ENCODE results near the gene ARHGAP23. TPM values are rescaled to one million over a fixed set of nuclear protein-coding genes. Genes with fewer than 3 reads are reported as not detected.

Gene ARHGAP23
- total RNA-seq, 2 donors from 2014 or later, result 27.3 to 204 TPM

DNA sequence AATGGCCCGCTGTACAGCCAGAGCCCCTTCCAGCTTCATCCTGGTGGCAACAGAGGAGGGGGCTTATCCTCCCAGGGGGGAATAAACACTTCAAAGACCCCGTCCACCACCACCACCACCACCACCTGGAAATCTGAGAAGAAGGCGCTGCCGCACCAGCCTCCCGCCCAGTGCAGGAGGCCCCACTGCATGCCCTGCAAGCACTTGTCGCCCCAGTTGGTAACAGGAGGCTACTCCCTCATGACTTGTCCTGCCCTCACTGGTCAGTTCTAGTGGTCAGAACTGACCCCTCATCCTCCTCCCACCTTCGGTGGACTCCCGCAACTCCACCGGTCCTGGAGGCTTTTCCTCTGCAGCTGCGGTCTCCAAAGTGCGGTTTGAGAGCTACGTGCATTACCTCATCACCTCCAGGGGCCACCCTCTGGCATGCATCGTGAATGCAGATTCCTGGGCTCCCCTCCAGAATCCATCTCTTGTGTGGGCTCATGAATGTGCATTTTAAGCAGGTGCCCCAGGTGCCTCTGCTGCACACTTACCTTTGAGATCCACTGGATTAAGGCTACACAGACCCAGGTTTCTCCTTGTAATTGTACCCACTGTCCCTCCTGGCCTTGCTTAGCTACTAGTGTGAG, 105.7 kb downstream of the ARHGAP23 start:
- 61% methylated on average over 13 of the region's 13 CpGs for WGBS
- intact Hi-C loops (cut with DNase I), result no loop called here
- H3K27me3 ChIP-seq (replicated peaks; ENCODE audit: insufficient read depth), result peaks cover 8% of the 10 kb centered on the region
- H3K27ac ChIP-seq, result no peak overlapping the region
- no peaks in the 10 kb centered on the region for H3K36me3 ChIP-seq
- H3K9me3 ChIP-seq, result no peaks in the 10 kb centered on the region
- no peak for DNase-seq (ENCODE audit: low spot score)
- H3K4me1 ChIP-seq (replicated peaks), result no peaks in the 10 kb centered on the region
- TF ChIP-seq POLR2A (IDR thresholded peaks at IDR 0.05) (no peak), POLR2AphosphoS5 (IDR thresholded peaks at IDR 0.05) (no peak)
- TF ChIP-seq, protein P1, sequence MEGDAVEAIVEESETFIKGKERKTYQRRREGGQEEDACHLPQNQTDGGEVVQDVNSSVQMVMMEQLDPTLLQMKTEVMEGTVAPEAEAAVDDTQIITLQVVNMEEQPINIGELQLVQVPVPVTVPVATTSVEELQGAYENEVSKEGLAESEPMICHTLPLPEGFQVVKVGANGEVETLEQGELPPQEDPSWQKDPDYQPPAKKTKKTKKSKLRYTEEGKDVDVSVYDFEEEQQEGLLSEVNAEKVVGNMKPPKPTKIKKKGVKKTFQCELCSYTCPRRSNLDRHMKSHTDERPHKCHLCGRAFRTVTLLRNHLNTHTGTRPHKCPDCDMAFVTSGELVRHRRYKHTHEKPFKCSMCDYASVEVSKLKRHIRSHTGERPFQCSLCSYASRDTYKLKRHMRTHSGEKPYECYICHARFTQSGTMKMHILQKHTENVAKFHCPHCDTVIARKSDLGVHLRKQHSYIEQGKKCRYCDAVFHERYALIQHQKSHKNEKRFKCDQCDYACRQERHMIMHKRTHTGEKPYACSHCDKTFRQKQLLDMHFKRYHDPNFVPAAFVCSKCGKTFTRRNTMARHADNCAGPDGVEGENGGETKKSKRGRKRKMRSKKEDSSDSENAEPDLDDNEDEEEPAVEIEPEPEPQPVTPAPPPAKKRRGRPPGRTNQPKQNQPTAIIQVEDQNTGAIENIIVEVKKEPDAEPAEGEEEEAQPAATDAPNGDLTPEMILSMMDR (IDR thresholded peaks at IDR 0.05), result no peak
- H3K4me3 ChIP-seq, result no peak overlapping the region

DNA sequence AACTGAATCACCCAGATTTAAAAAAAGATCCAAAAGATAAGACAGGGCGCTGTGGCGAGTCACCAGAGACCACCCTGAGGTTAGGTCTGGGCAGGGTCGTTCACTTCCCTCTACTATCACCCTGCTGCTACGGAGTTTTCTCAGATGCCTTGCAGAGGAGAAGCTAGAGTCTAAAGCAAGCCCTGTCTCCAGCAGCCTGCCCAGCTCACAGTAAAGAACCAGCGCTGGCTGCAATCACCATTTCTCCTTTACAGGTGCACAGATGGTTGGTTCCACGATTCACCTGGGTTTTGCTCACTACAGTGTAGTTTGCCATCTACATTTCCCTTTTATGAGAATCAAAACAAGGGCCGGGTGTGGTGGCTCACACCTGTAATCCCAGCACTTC, 106.2 kb downstream of the ARHGAP23 start:
- Histone ChIP-seq H3K4me1 (replicated peaks) (no peaks in the 10 kb centered on the region), H3K9me3 (no peaks in the 10 kb centered on the region), H3K4me3 (no peak overlapping the region), H3K27me3 (replicated peaks; ENCODE audit: insufficient read depth) (peaks cover 8% of the 10 kb centered on the region), H3K36me3 (no peaks in the 10 kb centered on the region), H3K27ac (no peak overlapping the region)
- TF ChIP-seq POLR2A (IDR thresholded peaks at IDR 0.05), result no peak
- no peak for TF ChIP-seq POLR2AphosphoS5 (IDR thresholded peaks at IDR 0.05)
- TF ChIP-seq, protein P1 (IDR thresholded peaks at IDR 0.05), result no peak
- 66% methylated on average over 7 of the region's 7 CpGs for WGBS
- DNase-seq (ENCODE audit: low spot score), result no peak
- intact Hi-C loops (cut with DNase I), result no loop called here

DNA sequence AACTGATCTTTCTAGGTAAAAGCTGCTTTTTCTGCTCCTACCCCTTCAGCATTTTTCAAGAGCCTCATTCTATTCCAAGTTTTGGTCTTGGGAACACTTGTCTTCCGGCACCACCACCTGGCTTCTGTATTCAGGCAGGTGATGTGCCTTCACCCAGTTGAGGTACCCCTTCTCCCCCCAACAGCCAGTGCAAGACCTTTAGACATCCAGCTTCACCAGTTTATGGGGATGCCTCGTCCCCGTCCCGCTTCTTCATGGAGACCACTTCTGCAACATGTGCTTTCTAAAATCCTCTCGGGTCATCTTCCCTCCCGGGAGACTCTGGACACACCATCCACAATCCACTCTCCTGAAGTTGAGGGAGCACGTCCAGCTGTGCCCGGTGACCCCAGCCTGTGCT, 107.6 kb downstream of the ARHGAP23 start:
- H3K9me3 ChIP-seq, result no peaks in the 10 kb centered on the region
- no peak overlapping the region for H3K27ac ChIP-seq
- H3K4me3 ChIP-seq, result no peak overlapping the region
- peaks cover 8% of the 10 kb centered on the region for H3K27me3 ChIP-seq (replicated peaks; ENCODE audit: insufficient read depth)
- DNase-seq (ENCODE audit: low spot score), result no peak
- H3K4me1 ChIP-seq (replicated peaks), result no peaks in the 10 kb centered on the region
- TF ChIP-seq POLR2A (IDR thresholded peaks at IDR 0.05) (no peak), POLR2AphosphoS5 (IDR thresholded peaks at IDR 0.05) (no peak)
- TF ChIP-seq, protein P1 (IDR thresholded peaks at IDR 0.05), result no peak
- no peaks in the 10 kb centered on the region for H3K36me3 ChIP-seq
- WGBS, result 61% methylated on average over 8 of the region's 8 CpGs
- intact Hi-C loops (cut with DNase I), result no loop called here

DNA sequence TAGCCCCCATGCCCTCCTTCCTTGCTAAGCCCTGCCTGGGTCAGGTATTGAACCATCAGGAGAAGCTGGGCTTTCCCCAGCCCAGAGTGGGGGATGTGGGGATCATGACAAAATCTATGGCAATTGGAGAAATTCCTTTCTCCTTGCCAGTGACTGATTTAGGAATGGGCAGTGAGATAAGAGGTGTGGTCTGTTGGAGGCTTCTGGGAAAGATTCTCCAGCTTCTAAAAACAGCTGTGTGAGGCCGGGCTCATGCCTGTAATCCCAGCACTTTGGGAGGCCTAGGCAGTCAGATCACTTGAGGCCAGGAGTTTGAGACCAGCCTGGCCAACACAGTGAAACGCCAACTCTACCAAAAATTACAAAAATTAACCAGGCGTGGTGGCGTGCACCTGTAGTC, 108.4 kb downstream of the ARHGAP23 start:
- intact Hi-C loops (cut with DNase I), result no loop called here
- Histone ChIP-seq H3K9me3 (no peaks in the 10 kb centered on the region), H3K27me3 (replicated peaks; ENCODE audit: insufficient read depth) (peaks cover 7% of the 10 kb centered on the region), H3K36me3 (no peaks in the 10 kb centered on the region), H3K27ac (no peak overlapping the region), H3K4me3 (no peak overlapping the region), H3K4me1 (replicated peaks) (no peaks in the 10 kb centered on the region)
- no peak for TF ChIP-seq POLR2A (IDR thresholded peaks at IDR 0.05)
- TF ChIP-seq POLR2AphosphoS5 (IDR thresholded peaks at IDR 0.05), result no peak
- TF ChIP-seq, protein P1 (IDR thresholded peaks at IDR 0.05), result no peak
- DNase-seq (ENCODE audit: low spot score), result no peak
- 87% methylated on average over 4 of the region's 4 CpGs for WGBS

DNA sequence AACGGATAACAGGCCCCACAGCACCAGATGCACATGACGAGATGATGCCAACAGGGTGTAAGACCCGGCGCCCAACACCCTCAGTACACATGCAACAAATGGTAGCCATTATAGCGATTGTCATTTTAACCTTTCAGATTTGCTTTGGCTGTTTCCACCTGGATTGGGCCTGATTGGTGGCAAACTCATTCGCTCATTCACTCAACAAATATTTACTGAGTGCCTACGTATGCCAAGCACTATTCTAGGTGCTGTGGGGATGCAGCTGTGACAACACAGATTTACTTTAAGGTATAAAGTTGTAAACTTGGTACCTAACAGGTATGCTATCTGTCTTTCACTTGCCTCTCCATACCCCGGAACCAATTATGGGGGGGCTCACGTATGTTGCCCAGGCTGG, 110.6 kb downstream of the ARHGAP23 start:
- TF ChIP-seq POLR2AphosphoS5 (IDR thresholded peaks at IDR 0.05) (no peak), POLR2A (IDR thresholded peaks at IDR 0.05) (no peak)
- TF ChIP-seq, protein P1 (IDR thresholded peaks at IDR 0.05), result no peak
- Histone ChIP-seq H3K4me1 (replicated peaks) (no peaks in the 10 kb centered on the region), H3K4me3 (no peak overlapping the region), H3K27ac (no peak overlapping the region), H3K27me3 (replicated peaks; ENCODE audit: insufficient read depth) (peaks cover 5% of the 10 kb centered on the region), H3K9me3 (no peaks in the 10 kb centered on the region), H3K36me3 (no peaks in the 10 kb centered on the region)
- WGBS, result 59% methylated on average over 9 of the region's 9 CpGs
- DNase-seq (ENCODE audit: low spot score), result no peak
- intact Hi-C loops (cut with DNase I), result no loop called here

All from prostate gland (tissue), 2 donors.